ENCODE data around the gene TUBB. TPM values are rescaled to one million over a fixed set of nuclear protein-coding genes. Genes with fewer than 3 reads are reported as not detected.
A peak's percentile ranks its signal among the peaks of the same experiment; 100 is the strongest.

Gene TUBB
- total RNA-seq, 6 experiments from 2014 or later: 1,052 to 1,712 (median 1,589) TPM

DNA sequence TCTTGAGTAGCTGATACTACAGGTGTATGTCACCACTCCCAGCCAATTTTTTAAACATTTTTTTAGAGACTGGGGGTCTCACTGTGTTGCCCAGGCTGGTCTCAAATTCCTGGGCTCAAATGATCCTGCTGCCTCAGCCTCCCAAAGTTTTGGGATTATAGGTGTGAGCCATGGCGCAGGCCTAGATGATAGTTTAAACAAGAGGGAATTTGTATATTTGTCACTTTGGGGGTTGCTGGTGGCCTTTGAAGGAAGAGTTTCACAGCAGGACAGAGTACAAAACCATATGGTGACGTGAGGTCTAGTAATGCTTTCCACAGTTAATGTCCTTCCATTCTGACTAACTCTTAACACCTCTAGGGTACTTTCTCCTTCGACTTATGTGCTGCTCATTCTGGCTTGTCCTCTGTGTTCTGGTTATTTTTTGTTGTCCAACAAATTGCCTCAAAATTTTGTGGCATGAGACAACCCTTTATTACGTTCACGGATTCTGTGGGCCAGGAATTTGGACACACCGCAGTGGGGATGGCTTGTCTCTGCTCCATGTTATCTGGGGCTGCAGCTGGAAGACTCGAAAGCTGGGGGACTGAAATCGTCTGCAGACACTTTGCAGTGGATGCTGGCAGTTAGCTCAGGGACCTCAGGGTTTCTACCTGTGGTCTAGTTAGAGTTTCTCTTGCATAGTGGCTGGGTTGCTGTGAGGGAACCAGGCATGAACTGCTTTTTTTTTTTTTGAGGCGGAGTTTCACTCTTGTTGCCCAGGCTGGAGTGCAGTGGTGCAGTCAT, 47.2 kb downstream of the TUBB start:
- no peak overlapping the region for H3K4me3 Mint-ChIP-seq

DNA sequence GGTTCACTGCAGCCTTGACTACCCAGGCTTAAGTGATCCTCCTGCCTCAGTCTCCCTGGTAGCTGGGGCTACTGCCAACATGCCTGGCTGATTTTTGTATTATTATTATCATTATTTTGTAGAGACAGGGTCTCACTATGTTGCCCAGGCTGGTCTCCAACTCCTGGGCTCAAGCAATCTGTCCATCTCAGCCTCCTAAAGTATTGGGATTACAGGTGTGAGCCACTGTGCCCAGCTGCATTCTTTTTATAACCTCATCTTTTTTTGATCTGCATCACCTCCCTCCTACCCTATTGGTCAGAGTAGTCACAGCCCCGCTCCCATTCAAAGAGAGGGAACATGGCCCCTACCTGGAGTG, 47.8 kb downstream of the TUBB start:
- Mint-ChIP-seq H3K27ac (peak overlapping the region; percentile 99), H3K27me3 (ENCODE audit: insufficient read depth) (peaks cover 2% of the 10 kb centered on the region; the same call in 1 of the 2 replicates), H3K36me3 (ENCODE audit: low read depth) (peaks cover 5% of the 10 kb centered on the region), H3K4me1 (ENCODE audit: low read depth) (peaks cover 85% of the 10 kb centered on the region), H3K9me3 (no peaks in the 10 kb centered on the region), H3K4me3 (no peak overlapping the region)
- no peak for TF ChIP-seq CTCF (IDR thresholded peaks at IDR 0.05)
- no peak for DNase-seq

More for the DNA sequence above, 47.2 kb downstream of the TUBB start:
- no peak for TF ChIP-seq CTCF (IDR thresholded peaks at IDR 0.05)
- H3K36me3 Mint-ChIP-seq (ENCODE audit: low read depth): peaks cover 5% of the 10 kb centered on the region
- H3K4me1 Mint-ChIP-seq (ENCODE audit: low read depth): peaks cover 80% of the 10 kb centered on the region
- no peak for DNase-seq
- peaks cover 2% of the 10 kb centered on the region; the same call in 1 of the 2 replicates for H3K27me3 Mint-ChIP-seq (ENCODE audit: insufficient read depth)
- H3K9me3 Mint-ChIP-seq: no peaks in the 10 kb centered on the region
- peak overlapping the region; percentile 2; the same call in 1 of the 2 replicates for H3K27ac Mint-ChIP-seq

- Mint-ChIP-seq H3K27ac (peak overlapping the region; percentile 99), H3K4me1 (ENCODE audit: low read depth) (peaks cover 82% of the 10 kb centered on the region)
- DNase-seq: no peak
Observed at GRCh38 chr6:30768634-30769087, 48.5 kb downstream of the TUBB start.

DNA sequence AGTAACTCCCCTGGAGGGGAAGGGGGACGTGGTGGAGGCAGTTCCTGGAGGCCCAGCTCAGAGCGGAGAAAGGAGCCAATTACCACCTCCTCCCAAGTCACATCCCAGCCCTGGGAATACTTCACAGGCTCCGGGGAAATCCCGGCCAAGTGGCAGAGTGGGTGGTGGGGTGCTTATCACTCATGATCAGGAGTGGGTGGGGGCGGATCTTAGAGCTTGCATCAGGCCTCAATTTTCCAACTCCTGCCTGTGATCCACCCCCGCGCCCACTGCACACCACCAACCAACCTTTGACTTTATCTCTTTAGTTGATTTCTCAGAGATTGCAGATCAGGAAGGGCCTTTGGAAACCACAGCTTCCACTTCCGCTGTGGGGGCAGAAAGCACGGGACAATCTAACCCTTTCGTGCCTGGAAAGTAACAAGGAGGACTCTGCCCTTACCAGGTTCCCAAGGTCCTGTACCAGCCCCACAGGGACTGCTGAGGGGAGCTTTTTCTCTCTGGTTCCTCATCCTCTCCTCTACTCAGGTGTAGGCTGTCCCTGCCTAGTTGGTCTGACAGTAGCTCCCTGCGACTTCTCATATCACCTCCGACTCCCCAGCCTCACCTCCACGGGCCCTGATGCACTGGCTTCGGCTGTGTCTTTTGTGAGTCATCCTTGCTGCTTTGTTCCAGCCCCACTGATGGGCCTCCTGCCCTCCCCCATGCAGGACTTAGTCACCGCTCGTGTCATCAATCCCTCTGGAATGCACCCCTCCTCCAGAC, 49.1 kb downstream of the TUBB start:
- H3K4me3 Mint-ChIP-seq: peak overlapping the region; percentile 86

More at GRCh38 chr6:30768634-30769087, 48.5 kb downstream of the TUBB start:
- Mint-ChIP-seq H3K9me3 (no peaks in the 10 kb centered on the region), H3K4me3 (peak overlapping the region; percentile 86), H3K27me3 (ENCODE audit: insufficient read depth) (peaks cover 2% of the 10 kb centered on the region; the same call in 1 of the 2 replicates), H3K36me3 (ENCODE audit: low read depth) (peaks cover 5% of the 10 kb centered on the region)
- TF ChIP-seq CTCF (IDR thresholded peaks at IDR 0.05): no peak

More for the DNA sequence above, 49.1 kb downstream of the TUBB start:
- Mint-ChIP-seq H3K27ac (peak overlapping the region; percentile 99), H3K4me1 (ENCODE audit: low read depth) (peaks cover 81% of the 10 kb centered on the region), H3K36me3 (ENCODE audit: low read depth) (peaks cover 5% of the 10 kb centered on the region), H3K27me3 (ENCODE audit: insufficient read depth) (peaks cover 2% of the 10 kb centered on the region; the same call in 1 of the 2 replicates), H3K9me3 (no peaks in the 10 kb centered on the region)
- no peak for TF ChIP-seq CTCF (IDR thresholded peaks at IDR 0.05)
- DNase-seq: peak; percentile 94

Measured in HFFc6 (cell line).